SK-N-SH (cell line): ENCODE data around the gene MPV17L2. TPM values are rescaled to one million over a fixed set of nuclear protein-coding genes. Genes with fewer than 3 reads are reported as not detected.

Experiments
- CTCF ChIA-PET: fragments of 300-600, 350-600 bp; formaldehyde crosslinking; extraction: SDS; loops from one replicate; lab custom pipeline; 2021; lab: Yijun Ruan, JAX
- POLR2A ChIA-PET: fragments of 350-600 bp; sonication (Branson Sonifier 250); formaldehyde crosslinking; extraction: SDS; loops from one replicate; lab custom pipeline; 2020; ENCODE audit warnings: antibody characterized with exemption, inconsistent platforms; lab: Yijun Ruan, JAX
- DNase-seq: peaks from one replicate; pipeline ENCODE4 v3.0.0; 2012
- H2AFZ ChIP-seq: fragments of 200-600 bp; sonication (generic); 2 replicates; pipeline ENCODE4 v1.8.1; 2016; ENCODE audit warnings: antibody characterized with exemption, mild to moderate bottlenecking, low read depth
- H3F3A ChIP-seq: fragments of 200-600 bp; sonication (generic); replicated peaks from 2 replicates; pipeline ENCODE3; 2016; ENCODE audit warnings: antibody characterized with exemption, mild to moderate bottlenecking; ENCODE audit not compliant: insufficient read depth
- H3K27ac ChIP-seq, 2 experiments: fragments of 200-500 bp in 1 of 2; fragments of 200-600 bp in 1 of 2; sonication (Bioruptor generic) in 1 of 2; sonication (generic), shearing (Covaris generic) in 1 of 2; 2 replicates each; pipeline versions ENCODE4 v1.5.1 to v1.6.1; 2014 to 2016; ENCODE audit warnings: low read depth in 2 of 2, inconsistent platforms in 1 of 2, low read length in 1 of 2, mild to moderate bottlenecking in 1 of 2, mixed read lengths in 1 of 2
- H3K27me3 ChIP-seq: fragments of 200-600 bp; sonication (generic), shearing (Covaris generic); 2 replicates; pipeline ENCODE4 v1.6.1; 2016; ENCODE audit warnings: mixed run types; ENCODE audit not compliant: insufficient read depth
- H3K36me3 ChIP-seq, 2 experiments: fragments of 200-500 bp in 1 of 2; fragments of 200-600 bp in 1 of 2; sonication (Bioruptor generic) in 1 of 2; sonication (generic) in 1 of 2; replicated peaks in 1 of 2; 2 replicates each; pipeline versions ENCODE3 to v1.5.1; 2014 to 2016; ENCODE audit warnings: low read length in 1 of 2, mild to moderate bottlenecking in 1 of 2; ENCODE audit not compliant: insufficient read depth in 2 of 2, control insufficient read depth in 1 of 2
- H3K4me1 ChIP-seq, 2 experiments: fragments of 200-500 bp in 1 of 2; fragments of 200-600 bp in 1 of 2; sonication (Bioruptor generic) in 1 of 2; sonication (generic), shearing (Covaris generic) in 1 of 2; 2 replicates each; pipeline versions ENCODE4 v1.5.1 to v1.6.1; 2014 to 2016; ENCODE audit warnings: low read depth in 1 of 2, low read length in 1 of 2, mixed run types in 1 of 2; ENCODE audit not compliant: insufficient read depth in 2 of 2, control insufficient read depth in 1 of 2
- H3K4me2 ChIP-seq: fragments of 200-600 bp; sonication (generic), shearing (Covaris generic); 2 replicates; pipeline ENCODE4 v1.6.1; 2017; ENCODE audit warnings: mixed run types
- H3K4me3 ChIP-seq, 2 experiments: fragments of 200-500 bp in 1 of 2; fragments of 200-600 bp in 1 of 2; sonication (Bioruptor generic) in 1 of 2; sonication (generic), shearing (Covaris generic) in 1 of 2; 2 replicates each; pipeline versions ENCODE4 v1.5.1 to v1.8.1; 2014 to 2016; ENCODE audit warnings: low read depth in 2 of 2, inconsistent platforms in 1 of 2, low read length in 1 of 2, mild to moderate bottlenecking in 1 of 2, mixed read lengths in 1 of 2, moderate library complexity in 1 of 2
- H3K79me2 ChIP-seq: fragments of 200-600 bp; sonication (generic); 2 replicates; pipeline ENCODE4 v1.8.1; 2017; ENCODE audit warnings: mild to moderate bottlenecking; ENCODE audit not compliant: insufficient read depth
- H3K9ac ChIP-seq: fragments of 200-600 bp; sonication (generic); 2 replicates; pipeline ENCODE4 v1.6.1; 2017; ENCODE audit warnings: mixed run types
- H3K9me2 ChIP-seq: fragments of 200-600 bp; sonication (generic); 2 replicates; pipeline ENCODE4 v1.6.1; 2017; ENCODE audit warnings: mixed run types
- H3K9me3 ChIP-seq: fragments of 200-600 bp; sonication (generic); 2 replicates; pipeline ENCODE4 v1.6.1; 2017; ENCODE audit warnings: mixed run types, mild to moderate bottlenecking, moderate library complexity
- H4K20me1 ChIP-seq: fragments of 200-600 bp; sonication (generic); 2 replicates; pipeline ENCODE4 v1.6.1; 2017; ENCODE audit warnings: mild to moderate bottlenecking, mixed run types; ENCODE audit not compliant: insufficient read depth
- CHD2 ChIP-seq: fragments of 150-350 bp; IDR thresholded peaks from 2 replicates; pipeline ENCODE4 v1.6.1; 2018; ENCODE audit warnings: low read length; ENCODE audit not compliant: partially characterized antibody
- EP300 ChIP-seq, 2 experiments: IDR thresholded peaks; 2 replicates each; pipeline versions ENCODE4 v1.4.0 to v1.6.1; 2012; ENCODE audit warnings: borderline replicate concordance in 1 of 2, low read depth in 1 of 2, low read length in 1 of 2
- EZH2phosphoT487 ChIP-seq: fragments of 200-600 bp; sonication (generic); IDR thresholded peaks from 2 replicates; pipeline ENCODE4 v1.6.1; 2017; ENCODE audit warnings: low read depth, mixed run types, mild to moderate bottlenecking, antibody characterized with exemption, moderate library complexity, borderline replicate concordance
- FOXM1 ChIP-seq: IDR thresholded peaks from 2 replicates; pipeline ENCODE4 v1.4.0; 2012; ENCODE audit warnings: low read depth, mild to moderate bottlenecking
- GATA2 ChIP-seq: sonication (generic); formaldehyde crosslinking; IDR thresholded peaks from 2 replicates; pipeline ENCODE4 v1.5.0; 2020; ENCODE audit warnings: mild to moderate bottlenecking, missing genetic modification reagents
- MEF2A ChIP-seq: IDR thresholded peaks from 2 replicates; pipeline ENCODE4 v1.4.0; 2012; ENCODE audit warnings: low read depth, borderline replicate concordance
- MXI1 ChIP-seq: IDR thresholded peaks from 2 replicates; pipeline ENCODE4 v1.6.1; 2012; ENCODE audit warnings: mild to moderate bottlenecking, low read depth, low read length, improper control_type of control experiment
- NFIC ChIP-seq: IDR thresholded peaks from 2 replicates; pipeline ENCODE4 v1.4.0; 2012; ENCODE audit warnings: borderline replicate concordance
- NRF1 ChIP-seq: IDR thresholded peaks from 2 replicates; pipeline ENCODE4 v1.6.1; 2012; ENCODE audit warnings: low read depth, mild to moderate bottlenecking, low read length
- PBX3 ChIP-seq: IDR thresholded peaks from 2 replicates; pipeline ENCODE4; 2012
- RFX5 ChIP-seq: IDR thresholded peaks from 2 replicates; pipeline ENCODE4 v1.6.1; 2012; ENCODE audit warnings: mild to moderate bottlenecking, improper control_type of control experiment, low read length
- SMC3 ChIP-seq: IDR thresholded peaks from 2 replicates; pipeline ENCODE4 v1.6.1; 2012; ENCODE audit warnings: low read depth, low read length, improper control_type of control experiment
- TCF12 ChIP-seq: IDR thresholded peaks from 2 replicates; pipeline ENCODE4 v1.4.0; 2012
- USF1 ChIP-seq: IDR thresholded peaks from 2 replicates; pipeline ENCODE4 v1.4.0; 2012; ENCODE audit warnings: low read depth, borderline replicate concordance
- USF2 ChIP-seq: fragments of 150-350 bp; IDR thresholded peaks from 2 replicates; pipeline ENCODE4 v1.6.1; 2017; ENCODE audit warnings: antibody characterized with exemption, low read length, low read depth, borderline replicate concordance
- WGBS: methylation state at CpG from one replicate; pipeline ENCODE4 v1.1.6; 2017; ENCODE audit warnings: low lambda C conversion rate; 5-methylcytosine and 5-hydroxymethylcytosine counted together
- polyA plus RNA-seq, 3 experiments: library from polyadenylated mRNA; depleted of rRNA; stranded (reverse); fragments of >200 nt; gene quantifications; 2 replicates each; pipeline ENCODE4 v1.2.3, GENCODE V29; 2012
- TF ChIP-seq, protein P1 (sequence below): IDR thresholded peaks from 2 replicates; pipeline ENCODE4 v1.4.0; 2012; ENCODE audit warnings: low read depth

Gene MPV17L2
- polyA plus RNA-seq, 1 of the 3 experiments (the other 2 are of a cell fraction) = 17.5 TPM

GRCh38 chr19:18204394-18205199 lies 11.6 kb downstream of the MPV17L2 start:
- ChIA-PET POLR2A (interaction anchor here (0.6 to 2.1 kb wide), 7 partner anchors 10 to 77 kb away, joined by 3 to 5 read pairs (median 3); partner anchors contain the start of genes JUND and MPV17L2), CTCF (interaction anchor here (0.6 to 20.7 kb wide), 15 partner anchors 12 to 206 kb away, joined by 3 to 505 read pairs (median 6); partner anchors contain the start of genes ARRDC2, JUND, MPV17L2 and PIK3R2)
- TF ChIP-seq MXI1 (peak; percentile 16; the same call in 1 of the 2 replicates), USF2 (no peak)
- Histone ChIP-seq H4K20me1 (no peaks in the 10 kb centered on the region), H3K9ac (peak overlapping the region; percentile 79), H3K36me3 (peaks cover 0 to 2% of the 10 kb centered on the region in 2 experiments), H3F3A (no peaks in the 10 kb centered on the region), H3K79me2 (no peaks in the 10 kb centered on the region), H3K4me1 (peaks cover 4 to 20% of the 10 kb centered on the region in 2 experiments; a peak in 2 of 4 replicates), H2AFZ (peak overlapping the region; percentile 76), H3K27ac (peak overlapping the region; percentile 85 to 93), H3K9me3 (no peaks in the 10 kb centered on the region), H3K4me2 (peak overlapping the region; percentile 96), H3K4me3 (peak overlapping the region; percentile 67 to 78), H3K9me2 (no peaks in the 10 kb centered on the region), H3K27me3 (no peaks in the 10 kb centered on the region)
- under 1% methylated on average over 13 of the region's 22 CpGs for WGBS
- DNase-seq = peak; percentile 84

DNA sequence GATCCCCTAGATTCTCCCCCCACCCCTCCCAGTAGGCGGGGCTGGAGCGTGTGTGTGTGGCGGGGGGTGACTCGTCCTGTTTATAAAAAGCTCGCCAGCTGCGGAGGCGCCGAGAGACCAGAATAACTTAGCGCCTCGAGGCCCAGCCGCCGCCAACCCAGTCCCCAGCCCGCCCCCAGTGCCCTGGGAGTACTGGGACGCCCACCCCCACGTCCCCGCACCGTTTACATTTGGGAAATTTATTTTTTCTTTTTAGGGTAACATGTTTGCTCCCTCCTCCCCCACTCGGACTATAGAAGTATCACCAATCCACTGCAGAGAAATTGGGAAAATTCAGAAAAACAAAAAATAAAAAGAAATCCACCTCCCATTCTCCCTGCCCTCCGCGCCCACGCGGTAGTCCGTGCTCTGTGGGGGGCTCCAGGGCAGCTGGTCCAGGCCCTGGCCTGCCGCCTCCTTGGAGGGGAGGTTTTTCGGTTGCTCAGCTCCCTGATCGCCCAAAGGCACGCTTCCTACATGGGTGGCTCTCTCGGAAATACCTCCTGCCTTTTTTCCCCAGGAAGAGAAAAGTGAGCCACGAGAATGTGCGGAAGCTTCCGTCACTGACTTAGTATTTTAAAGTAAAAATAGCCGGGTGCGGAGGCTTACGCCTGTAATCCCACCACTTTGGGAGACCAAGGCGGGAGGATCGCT lies 12.3 kb downstream of the MPV17L2 start:
- TF ChIP-seq PBX3 (no peak), RFX5 (no peak), TCF12 (no peak), FOXM1 (no peak), GATA2 (CRISPR knock-in tag) (no peak), NRF1 (no peak), MEF2A (no peak), NFIC (no peak), USF1 (no peak), SMC3 (no peak), EZH2phosphoT487 (no peak), CHD2 (no peak), EP300 (IDR thresholded peaks at IDR 0.05; ENCODE audit: borderline replicate concordance in 1 of 2, low read depth in 1 of 2, low read length in 1 of 2) (no peak)
- TF ChIP-seq, protein P1, sequence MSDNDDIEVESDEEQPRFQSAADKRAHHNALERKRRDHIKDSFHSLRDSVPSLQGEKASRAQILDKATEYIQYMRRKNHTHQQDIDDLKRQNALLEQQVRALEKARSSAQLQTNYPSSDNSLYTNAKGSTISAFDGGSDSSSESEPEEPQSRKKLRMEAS = no peak

More for the DNA sequence above, 12.3 kb downstream of the MPV17L2 start:
- peak overlapping the region; percentile 76 for H2AFZ ChIP-seq
- H3K4me1 ChIP-seq = peaks cover 4 to 20% of the 10 kb centered on the region in 2 experiments; a peak in 2 of 4 replicates
- H3K9me2 ChIP-seq = no peaks in the 10 kb centered on the region
- H3K36me3 ChIP-seq = peaks cover 0 to 2% of the 10 kb centered on the region in 2 experiments
- H3F3A ChIP-seq = no peaks in the 10 kb centered on the region
- peak overlapping the region; percentile 96 for H3K4me2 ChIP-seq
- no peaks in the 10 kb centered on the region for H3K9me3 ChIP-seq
- CTCF ChIA-PET = interaction anchor here (0.8 to 20.7 kb wide), 13 partner anchors 13 to 205 kb away, joined by 3 to 505 read pairs (median 5); partner anchors contain the start of genes MPV17L2 and PIK3R2
- H3K27ac ChIP-seq = peak overlapping the region; percentile 85 to 93
- no peaks in the 10 kb centered on the region for H3K79me2 ChIP-seq
- DNase-seq = peak; percentile 77
- POLR2A ChIA-PET = interaction anchor here (0.6 to 1.6 kb wide), 4 partner anchors 12 to 211 kb away, joined by 3 to 5 read pairs (median 3); partner anchors contain the start of genes JUND and MPV17L2
- no peaks in the 10 kb centered on the region for H3K27me3 ChIP-seq
- no peaks in the 10 kb centered on the region for H4K20me1 ChIP-seq
- peak overlapping the region; percentile 79 for H3K9ac ChIP-seq
- peak overlapping the region; percentile 67 to 78 for H3K4me3 ChIP-seq
- 56% methylated on average over 29 of the region's 36 CpGs for WGBS
